ENCODE measurements around the gene RBM7.

DNA sequence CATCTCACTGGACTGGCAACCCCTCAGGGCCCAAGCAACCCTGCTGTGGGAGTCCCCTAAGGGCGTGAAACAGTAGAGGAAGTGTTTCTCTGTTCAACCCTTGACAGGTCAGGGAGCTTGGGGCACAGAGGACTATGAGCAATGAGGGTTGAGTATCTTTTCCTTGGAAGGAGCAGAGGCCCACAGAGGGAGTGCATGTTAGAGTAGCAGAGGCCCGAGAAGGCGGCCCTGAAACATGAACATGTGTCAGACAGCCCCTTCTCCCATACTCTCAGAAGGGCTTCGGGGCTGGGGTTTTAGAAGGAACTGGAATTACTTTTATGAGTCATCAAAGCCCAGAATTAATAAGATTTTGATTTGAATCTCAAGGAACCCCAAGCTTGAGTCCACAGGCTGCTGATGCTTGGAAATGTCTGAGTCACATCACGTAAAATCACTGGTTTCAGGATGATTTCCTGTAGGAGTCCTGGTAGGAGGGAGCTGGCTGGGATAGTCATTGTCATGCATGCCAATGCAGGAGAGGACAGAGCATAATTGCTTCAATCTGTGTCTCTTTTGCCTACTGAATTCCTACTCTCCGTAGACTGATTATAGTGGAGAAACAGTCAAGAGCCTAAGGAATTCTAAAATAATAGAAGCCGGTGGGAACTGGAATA is 22.7 kb upstream of the RBM7 start:
- TF ChIP-seq, protein P1, sequence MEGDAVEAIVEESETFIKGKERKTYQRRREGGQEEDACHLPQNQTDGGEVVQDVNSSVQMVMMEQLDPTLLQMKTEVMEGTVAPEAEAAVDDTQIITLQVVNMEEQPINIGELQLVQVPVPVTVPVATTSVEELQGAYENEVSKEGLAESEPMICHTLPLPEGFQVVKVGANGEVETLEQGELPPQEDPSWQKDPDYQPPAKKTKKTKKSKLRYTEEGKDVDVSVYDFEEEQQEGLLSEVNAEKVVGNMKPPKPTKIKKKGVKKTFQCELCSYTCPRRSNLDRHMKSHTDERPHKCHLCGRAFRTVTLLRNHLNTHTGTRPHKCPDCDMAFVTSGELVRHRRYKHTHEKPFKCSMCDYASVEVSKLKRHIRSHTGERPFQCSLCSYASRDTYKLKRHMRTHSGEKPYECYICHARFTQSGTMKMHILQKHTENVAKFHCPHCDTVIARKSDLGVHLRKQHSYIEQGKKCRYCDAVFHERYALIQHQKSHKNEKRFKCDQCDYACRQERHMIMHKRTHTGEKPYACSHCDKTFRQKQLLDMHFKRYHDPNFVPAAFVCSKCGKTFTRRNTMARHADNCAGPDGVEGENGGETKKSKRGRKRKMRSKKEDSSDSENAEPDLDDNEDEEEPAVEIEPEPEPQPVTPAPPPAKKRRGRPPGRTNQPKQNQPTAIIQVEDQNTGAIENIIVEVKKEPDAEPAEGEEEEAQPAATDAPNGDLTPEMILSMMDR (IDR thresholded peaks at IDR 0.05; ENCODE audit: insufficient read depth, low read length, poor library complexity, severe bottlenecking): no peak
- no peak for TF ChIP-seq EZH2phosphoT487 (conservative IDR thresholded peaks at IDR 0.05; ENCODE audit: low read length)
